GM23338 (cell line): Measurements from ENCODE around the gene GRIK2. TPM values are rescaled to one million over a fixed set of nuclear protein-coding genes. Genes with fewer than 3 reads are reported as not detected.

ENCODE experiments used
- ATAC-seq: fragments of 200-7000 bp; cut with Tn5 transposase; 3 replicates; pipeline ENCODE4 v1.9.1; 2020
- DNase-seq: peaks from one replicate; pipeline ENCODE4 v3.0.0-alpha.2; 2015; ENCODE audit warnings: low spot score
- H2AFZ ChIP-seq: fragments of 200-600 bp; sonication (generic); 2 replicates; pipeline ENCODE4 v1.8.0; 2016; ENCODE audit warnings: antibody characterized with exemption, mild to moderate bottlenecking, moderate library complexity
- H3F3A ChIP-seq: fragments of 200-600 bp; sonication (generic); replicated peaks from 2 replicates; pipeline ENCODE4 v1.8.0; 2017; ENCODE audit warnings: antibody characterized with exemption, mixed run types, low read depth
- H3K27ac ChIP-seq: fragments of 200-600 bp; sonication (generic); 2 replicates; pipeline ENCODE4 v1.6.1; 2016; ENCODE audit warnings: low read depth
- H3K27me3 ChIP-seq: fragments of 200-600 bp; sonication (generic); 2 replicates; pipeline ENCODE4 v1.8.0; 2016; ENCODE audit warnings: mild to moderate bottlenecking, mixed run types, moderate library complexity; ENCODE audit not compliant: insufficient read depth
- H3K36me3 ChIP-seq: fragments of 200-600 bp; sonication (generic); 2 replicates; pipeline ENCODE4 v1.8.0; 2016; ENCODE audit warnings: mild to moderate bottlenecking; ENCODE audit not compliant: insufficient read depth
- H3K4me1 ChIP-seq: fragments of 200-600 bp; sonication (generic); 2 replicates; pipeline ENCODE4 v1.8.0; 2016; ENCODE audit warnings: mild to moderate bottlenecking, moderate library complexity; ENCODE audit not compliant: insufficient read depth
- H3K4me2 ChIP-seq: fragments of 200-600 bp; sonication (generic); 2 replicates; pipeline ENCODE4 v1.7.1; 2017; ENCODE audit warnings: mixed run types
- H3K4me3 ChIP-seq: fragments of 200-600 bp; sonication (generic); 2 replicates; pipeline ENCODE4 v1.6.1; 2016; ENCODE audit warnings: mixed run types
- H3K79me2 ChIP-seq: fragments of 200-600 bp; sonication (generic); replicated peaks from 2 replicates; pipeline ENCODE4 v1.8.0; 2017; ENCODE audit warnings: mild to moderate bottlenecking; ENCODE audit not compliant: insufficient read depth
- H3K9me2 ChIP-seq: fragments of 200-600 bp; sonication (generic); 2 replicates; pipeline ENCODE4 v1.8.0; 2017; ENCODE audit not compliant: insufficient read depth
- H4K20me1 ChIP-seq: fragments of 200-600 bp; sonication (generic); replicated peaks from 2 replicates; pipeline ENCODE4 v1.8.0; 2017; ENCODE audit warnings: mild to moderate bottlenecking; ENCODE audit not compliant: insufficient read depth
- H3K27ac Mint-ChIP-seq: 2 replicates; pipeline ENCODE4 v1.8.0; 2020; ENCODE audit warnings: inconsistent platforms, mild to moderate bottlenecking, moderate library complexity, mixed read lengths
- H3K27me3 Mint-ChIP-seq: 3 replicates; pipeline ENCODE4 v1.8.0; 2022; ENCODE audit warnings: low read depth, mild to moderate bottlenecking, moderate library complexity, mixed read lengths, inconsistent platforms; ENCODE audit not compliant: insufficient read depth, poor library complexity
- H3K36me3 Mint-ChIP-seq: 3 replicates; pipeline ENCODE4 v1.8.0; 2021; ENCODE audit warnings: low read depth, mild to moderate bottlenecking, inconsistent platforms, moderate library complexity, mixed read lengths
- H3K4me1 Mint-ChIP-seq: 3 replicates; pipeline ENCODE4 v1.8.0; 2020; ENCODE audit warnings: mild to moderate bottlenecking, inconsistent platforms, mixed read lengths
- H3K4me3 Mint-ChIP-seq: 3 replicates; pipeline ENCODE4 v1.8.0; 2021; ENCODE audit warnings: moderate library complexity, mild to moderate bottlenecking, inconsistent platforms, mixed read lengths
- H3K9me3 Mint-ChIP-seq: 3 replicates; pipeline ENCODE4 v1.8.0; 2020; ENCODE audit warnings: moderate library complexity, mild to moderate bottlenecking, inconsistent platforms, mixed read lengths
- CREB1 ChIP-seq: fragments of 250-450 bp; sonication (Bioruptor Pico); IDR thresholded peaks from 2 replicates; pipeline ENCODE4 v1.5.0; 2020; ENCODE audit warnings: low read depth, mild to moderate bottlenecking, moderate library complexity
- EZH2phosphoT487 ChIP-seq: fragments of 200-600 bp; sonication (generic); IDR thresholded peaks from one replicate; pipeline ENCODE4 v1.8.1; 2018; ENCODE audit warnings: antibody characterized with exemption; ENCODE audit not compliant: unreplicated experiment
- JUNB ChIP-seq: IDR thresholded peaks from one replicate; pipeline ENCODE4 v1.6.1; 2016; ENCODE audit warnings: antibody characterized with exemption; ENCODE audit not compliant: unreplicated experiment
- POLR2AphosphoS5 ChIP-seq: IDR thresholded peaks from 2 replicates; pipeline ENCODE4 v1.6.1; 2016; ENCODE audit warnings: antibody characterized with exemption, low read depth
- STAT1 ChIP-seq: IDR thresholded peaks from one replicate; pipeline ENCODE4 v1.6.1; 2016; ENCODE audit warnings: antibody characterized with exemption; ENCODE audit not compliant: unreplicated experiment
- polyA plus RNA-seq: library from polyadenylated mRNA; unstranded; fragments of >200 nt; fragmentation: Nextera tagmentation; extraction: Ambion mirVana; gene quantifications from 2 replicates; pipeline ENCODE4 v1.2.1, GENCODE V29; 2016
- total RNA-seq: library from RNA; depleted of rRNA; stranded (reverse); fragments of >200 nt; shearing (Covaris generic); gene quantifications from 2 replicates; pipeline ENCODE4 v1.2.3, GENCODE V29; 2014
- TF ChIP-seq, protein P1 (sequence below): IDR thresholded peaks from 2 replicates; pipeline ENCODE4 v1.6.1; 2016; ENCODE audit warnings: antibody characterized with exemption
- TF ChIP-seq, protein P2 (sequence below), 2 experiments: fragments of 200-600 bp in 1 of 2; sonication (generic) in 1 of 2; conservative IDR thresholded peaks; 2 replicates each; pipeline versions ENCODE4 v1.5.1 to v1.6.1; 2016 to 2017; ENCODE audit warnings: antibody characterized with exemption in 2 of 2, low read depth in 2 of 2, mild to moderate bottlenecking in 2 of 2, moderate library complexity in 1 of 2
- TF ChIP-seq, protein P3 (sequence below): IDR thresholded peaks from one replicate; pipeline ENCODE4 v1.6.1; 2018; ENCODE audit warnings: antibody characterized with exemption; ENCODE audit not compliant: unreplicated experiment

Gene GRIK2
- total and polyA plus RNA-seq, 2 experiments from 2014 or later = 0.73 to 3.0 TPM

DNA sequence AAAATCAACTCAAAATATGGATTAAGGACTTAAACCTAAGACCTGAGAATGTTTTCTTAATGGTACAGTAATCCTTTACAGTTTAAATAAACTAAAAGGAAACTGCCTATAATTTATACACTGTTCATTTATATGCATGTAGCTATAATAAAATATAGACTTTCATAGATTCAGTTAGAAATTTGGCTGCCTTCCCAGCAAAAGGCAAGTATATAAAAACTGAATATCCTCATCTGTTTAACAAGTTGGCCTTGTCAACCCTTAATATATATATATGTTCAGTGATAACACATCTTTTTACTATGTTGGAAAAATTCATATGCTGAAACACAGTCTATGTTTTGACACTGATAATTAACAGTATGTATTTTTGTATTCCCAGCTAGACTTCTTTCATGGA, 123.1 kb downstream of the GRIK2 start:
- Histone ChIP-seq H4K20me1 (no peaks in the 10 kb centered on the region), H3K79me2 (no peaks in the 10 kb centered on the region), H3F3A (no peaks in the 10 kb centered on the region), H3K27ac (no peak overlapping the region), H3K4me1 (no peaks in the 10 kb centered on the region), H2AFZ (no peak overlapping the region), H3K9me2 (no peaks in the 10 kb centered on the region), H3K27me3 (no peaks in the 10 kb centered on the region), H3K4me2 (no peak overlapping the region), H3K36me3 (no peaks in the 10 kb centered on the region), H3K4me3 (no peak overlapping the region)
- Mint-ChIP-seq H3K27me3 (no peaks in the 10 kb centered on the region), H3K27ac (no peak overlapping the region), H3K4me3 (no peak overlapping the region), H3K36me3 (no peaks in the 10 kb centered on the region), H3K4me1 (peaks cover 13% of the 10 kb centered on the region), H3K9me3 (no peaks in the 10 kb centered on the region)
- TF ChIP-seq, protein P1, sequence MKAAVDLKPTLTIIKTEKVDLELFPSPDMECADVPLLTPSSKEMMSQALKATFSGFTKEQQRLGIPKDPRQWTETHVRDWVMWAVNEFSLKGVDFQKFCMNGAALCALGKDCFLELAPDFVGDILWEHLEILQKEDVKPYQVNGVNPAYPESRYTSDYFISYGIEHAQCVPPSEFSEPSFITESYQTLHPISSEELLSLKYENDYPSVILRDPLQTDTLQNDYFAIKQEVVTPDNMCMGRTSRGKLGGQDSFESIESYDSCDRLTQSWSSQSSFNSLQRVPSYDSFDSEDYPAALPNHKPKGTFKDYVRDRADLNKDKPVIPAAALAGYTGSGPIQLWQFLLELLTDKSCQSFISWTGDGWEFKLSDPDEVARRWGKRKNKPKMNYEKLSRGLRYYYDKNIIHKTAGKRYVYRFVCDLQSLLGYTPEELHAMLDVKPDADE = no peak
- no peak for TF ChIP-seq POLR2AphosphoS5
- TF ChIP-seq JUNB = no peak
- TF ChIP-seq, protein P2, sequence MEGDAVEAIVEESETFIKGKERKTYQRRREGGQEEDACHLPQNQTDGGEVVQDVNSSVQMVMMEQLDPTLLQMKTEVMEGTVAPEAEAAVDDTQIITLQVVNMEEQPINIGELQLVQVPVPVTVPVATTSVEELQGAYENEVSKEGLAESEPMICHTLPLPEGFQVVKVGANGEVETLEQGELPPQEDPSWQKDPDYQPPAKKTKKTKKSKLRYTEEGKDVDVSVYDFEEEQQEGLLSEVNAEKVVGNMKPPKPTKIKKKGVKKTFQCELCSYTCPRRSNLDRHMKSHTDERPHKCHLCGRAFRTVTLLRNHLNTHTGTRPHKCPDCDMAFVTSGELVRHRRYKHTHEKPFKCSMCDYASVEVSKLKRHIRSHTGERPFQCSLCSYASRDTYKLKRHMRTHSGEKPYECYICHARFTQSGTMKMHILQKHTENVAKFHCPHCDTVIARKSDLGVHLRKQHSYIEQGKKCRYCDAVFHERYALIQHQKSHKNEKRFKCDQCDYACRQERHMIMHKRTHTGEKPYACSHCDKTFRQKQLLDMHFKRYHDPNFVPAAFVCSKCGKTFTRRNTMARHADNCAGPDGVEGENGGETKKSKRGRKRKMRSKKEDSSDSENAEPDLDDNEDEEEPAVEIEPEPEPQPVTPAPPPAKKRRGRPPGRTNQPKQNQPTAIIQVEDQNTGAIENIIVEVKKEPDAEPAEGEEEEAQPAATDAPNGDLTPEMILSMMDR (conservative IDR thresholded peaks at IDR 0.05; ENCODE audit: low read depth in 2 of 2) = no peak
- TF ChIP-seq CREB1 (CRISPR knock-in tag) = no peak
- no peak for ATAC-seq
- DNase-seq = no peak

DNA sequence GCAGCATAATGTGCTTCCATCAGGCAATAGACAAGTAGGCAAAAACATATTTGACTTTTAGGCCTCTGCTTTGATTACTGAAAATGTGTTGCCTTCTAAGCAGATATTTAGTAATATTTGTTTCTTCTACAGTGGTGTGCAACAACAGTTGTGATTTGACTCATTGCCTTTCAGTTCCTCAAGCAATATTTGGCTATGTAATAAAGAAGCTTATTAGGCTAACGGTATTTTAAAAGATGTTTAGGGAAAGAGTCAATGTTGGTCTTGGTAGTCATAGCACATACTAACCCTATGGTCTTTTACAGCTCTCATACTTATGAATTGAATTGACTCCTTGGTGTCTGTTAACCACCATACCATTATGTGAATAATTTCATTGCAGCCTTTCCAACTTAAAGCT, 124.1 kb downstream of the GRIK2 start:
- no peaks in the 10 kb centered on the region for H4K20me1 ChIP-seq
- no peaks in the 10 kb centered on the region for H3K36me3 ChIP-seq
- H3K9me2 ChIP-seq = no peaks in the 10 kb centered on the region
- H3K79me2 ChIP-seq = no peaks in the 10 kb centered on the region
- no peak for DNase-seq
- Mint-ChIP-seq H3K27ac (no peak overlapping the region), H3K4me3 (no peak overlapping the region), H3K9me3 (no peaks in the 10 kb centered on the region), H3K27me3 (no peaks in the 10 kb centered on the region), H3K4me1 (peaks cover 13% of the 10 kb centered on the region), H3K36me3 (no peaks in the 10 kb centered on the region)
- no peaks in the 10 kb centered on the region for H3F3A ChIP-seq
- no peak for ATAC-seq
- no peak overlapping the region for H3K4me3 ChIP-seq
- H3K4me2 ChIP-seq = no peak overlapping the region
- H3K27me3 ChIP-seq = no peaks in the 10 kb centered on the region
- no peaks in the 10 kb centered on the region for H3K4me1 ChIP-seq
- TF ChIP-seq STAT1 (no peak), JUNB (no peak), EZH2phosphoT487 (no peak)
- TF ChIP-seq, protein P3, sequence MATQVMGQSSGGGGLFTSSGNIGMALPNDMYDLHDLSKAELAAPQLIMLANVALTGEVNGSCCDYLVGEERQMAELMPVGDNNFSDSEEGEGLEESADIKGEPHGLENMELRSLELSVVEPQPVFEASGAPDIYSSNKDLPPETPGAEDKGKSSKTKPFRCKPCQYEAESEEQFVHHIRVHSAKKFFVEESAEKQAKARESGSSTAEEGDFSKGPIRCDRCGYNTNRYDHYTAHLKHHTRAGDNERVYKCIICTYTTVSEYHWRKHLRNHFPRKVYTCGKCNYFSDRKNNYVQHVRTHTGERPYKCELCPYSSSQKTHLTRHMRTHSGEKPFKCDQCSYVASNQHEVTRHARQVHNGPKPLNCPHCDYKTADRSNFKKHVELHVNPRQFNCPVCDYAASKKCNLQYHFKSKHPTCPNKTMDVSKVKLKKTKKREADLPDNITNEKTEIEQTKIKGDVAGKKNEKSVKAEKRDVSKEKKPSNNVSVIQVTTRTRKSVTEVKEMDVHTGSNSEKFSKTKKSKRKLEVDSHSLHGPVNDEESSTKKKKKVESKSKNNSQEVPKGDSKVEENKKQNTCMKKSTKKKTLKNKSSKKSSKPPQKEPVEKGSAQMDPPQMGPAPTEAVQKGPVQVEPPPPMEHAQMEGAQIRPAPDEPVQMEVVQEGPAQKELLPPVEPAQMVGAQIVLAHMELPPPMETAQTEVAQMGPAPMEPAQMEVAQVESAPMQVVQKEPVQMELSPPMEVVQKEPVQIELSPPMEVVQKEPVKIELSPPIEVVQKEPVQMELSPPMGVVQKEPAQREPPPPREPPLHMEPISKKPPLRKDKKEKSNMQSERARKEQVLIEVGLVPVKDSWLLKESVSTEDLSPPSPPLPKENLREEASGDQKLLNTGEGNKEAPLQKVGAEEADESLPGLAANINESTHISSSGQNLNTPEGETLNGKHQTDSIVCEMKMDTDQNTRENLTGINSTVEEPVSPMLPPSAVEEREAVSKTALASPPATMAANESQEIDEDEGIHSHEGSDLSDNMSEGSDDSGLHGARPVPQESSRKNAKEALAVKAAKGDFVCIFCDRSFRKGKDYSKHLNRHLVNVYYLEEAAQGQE = no peak
- H3K27ac ChIP-seq = no peak overlapping the region
- H2AFZ ChIP-seq = no peak overlapping the region
